ENCODE data around the gene SUCLG1. TPM values are rescaled to one million over a fixed set of nuclear protein-coding genes. Genes with fewer than 3 reads are reported as not detected.

SUCLG1 gene
- total RNA-seq, 1 donor = 66.1 TPM

GRCh38 chr2:84388133-84388532 is 70.9 kb downstream of the SUCLG1 start:
- no peak for DNase-seq (ENCODE audit: low read depth)

DNA sequence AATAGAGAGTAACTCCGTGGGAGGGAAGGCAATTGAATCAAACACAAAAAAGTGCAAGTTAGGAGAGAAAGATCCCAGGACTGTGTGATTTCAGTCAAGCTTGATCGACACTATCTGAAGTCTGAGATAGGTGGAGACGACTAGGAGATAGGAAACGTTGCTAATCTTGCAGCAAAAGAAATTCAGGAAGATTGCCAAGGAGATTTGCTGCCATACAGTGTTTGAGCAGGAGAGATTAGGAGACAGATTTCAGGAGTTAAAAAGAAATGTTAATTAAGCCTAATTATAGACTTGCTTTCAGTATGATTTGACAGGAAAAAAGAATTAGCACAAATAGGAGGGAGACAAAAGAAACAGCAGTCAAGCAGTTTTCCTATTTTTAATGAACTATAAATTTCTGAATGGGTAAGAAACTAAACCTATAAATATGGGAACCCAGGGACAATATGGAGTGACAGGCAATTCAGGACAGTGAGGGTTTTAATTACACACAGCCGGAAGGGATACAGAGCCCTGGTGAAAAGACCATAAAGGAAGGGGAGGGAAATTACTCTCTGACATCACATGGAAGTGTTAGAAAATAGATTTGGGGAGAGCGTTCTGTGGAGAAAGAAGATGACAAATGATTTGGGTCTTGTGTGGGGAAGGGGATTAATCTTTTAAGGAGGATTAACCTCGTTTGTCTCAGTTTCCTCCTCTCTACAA is 72.6 kb downstream of the SUCLG1 start:
- no peak for DNase-seq (ENCODE audit: low read depth)
- H3K4me3 ChIP-seq (ENCODE audit: low read depth, low read length) = no peak overlapping the region

More at GRCh38 chr2:84388133-84388532, 70.9 kb downstream of the SUCLG1 start:
- TF ChIP-seq, protein P1, sequence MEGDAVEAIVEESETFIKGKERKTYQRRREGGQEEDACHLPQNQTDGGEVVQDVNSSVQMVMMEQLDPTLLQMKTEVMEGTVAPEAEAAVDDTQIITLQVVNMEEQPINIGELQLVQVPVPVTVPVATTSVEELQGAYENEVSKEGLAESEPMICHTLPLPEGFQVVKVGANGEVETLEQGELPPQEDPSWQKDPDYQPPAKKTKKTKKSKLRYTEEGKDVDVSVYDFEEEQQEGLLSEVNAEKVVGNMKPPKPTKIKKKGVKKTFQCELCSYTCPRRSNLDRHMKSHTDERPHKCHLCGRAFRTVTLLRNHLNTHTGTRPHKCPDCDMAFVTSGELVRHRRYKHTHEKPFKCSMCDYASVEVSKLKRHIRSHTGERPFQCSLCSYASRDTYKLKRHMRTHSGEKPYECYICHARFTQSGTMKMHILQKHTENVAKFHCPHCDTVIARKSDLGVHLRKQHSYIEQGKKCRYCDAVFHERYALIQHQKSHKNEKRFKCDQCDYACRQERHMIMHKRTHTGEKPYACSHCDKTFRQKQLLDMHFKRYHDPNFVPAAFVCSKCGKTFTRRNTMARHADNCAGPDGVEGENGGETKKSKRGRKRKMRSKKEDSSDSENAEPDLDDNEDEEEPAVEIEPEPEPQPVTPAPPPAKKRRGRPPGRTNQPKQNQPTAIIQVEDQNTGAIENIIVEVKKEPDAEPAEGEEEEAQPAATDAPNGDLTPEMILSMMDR (IDR thresholded peaks at IDR 0.05; ENCODE audit: insufficient read depth, low read depth, low read length) = no peak
- no peak overlapping the region for H3K4me3 ChIP-seq (ENCODE audit: low read depth, low read length)

DNA sequence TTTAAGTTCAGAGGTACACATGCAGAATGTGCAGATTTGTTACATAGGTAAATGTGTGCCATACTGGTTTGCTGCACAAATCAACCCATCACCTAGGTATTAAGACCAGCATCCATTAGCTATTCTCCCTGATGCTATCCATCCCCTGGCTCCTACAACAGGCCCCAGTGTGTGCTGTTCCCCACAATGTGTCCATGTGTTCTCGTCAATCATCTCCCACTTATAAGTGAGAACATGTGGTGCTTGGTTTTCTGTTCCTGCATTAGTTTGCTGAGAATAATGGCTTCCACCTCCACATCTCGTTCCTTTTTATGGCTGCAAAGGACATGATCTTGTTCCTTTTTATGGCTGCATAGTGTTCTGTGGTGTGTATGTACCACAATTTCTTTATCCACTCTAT is 75.8 kb downstream of the SUCLG1 start:
- TF ChIP-seq, protein P1 (IDR thresholded peaks at IDR 0.05; ENCODE audit: insufficient read depth, low read depth, low read length) = no peak
- H3K4me3 ChIP-seq (ENCODE audit: low read depth, low read length) = no peak overlapping the region
- no peak for DNase-seq (ENCODE audit: low read depth)

More for the DNA sequence above, 72.6 kb downstream of the SUCLG1 start:
- TF ChIP-seq, protein P1 (IDR thresholded peaks at IDR 0.05; ENCODE audit: insufficient read depth, low read depth, low read length) = no peak

DNA sequence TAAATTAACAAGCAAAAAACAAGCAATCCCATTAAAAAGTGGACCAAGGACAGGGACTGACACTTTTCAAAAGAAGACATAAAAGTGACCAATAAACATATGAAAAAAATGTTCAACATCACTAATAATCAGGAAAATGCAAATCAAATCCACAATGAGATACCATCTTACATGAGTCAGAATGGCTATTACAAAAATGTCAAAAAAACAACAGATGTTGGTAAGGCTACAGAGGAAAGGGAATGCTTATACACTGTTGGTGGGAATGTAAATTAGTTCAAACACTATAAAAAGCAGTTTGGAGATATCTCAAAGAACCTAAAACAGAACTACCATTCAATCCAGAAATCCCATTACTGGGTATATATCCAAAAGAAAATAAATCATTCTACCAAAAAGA is 78.2 kb downstream of the SUCLG1 start:
- no peak for DNase-seq (ENCODE audit: low read depth)
- TF ChIP-seq, protein P1 (IDR thresholded peaks at IDR 0.05; ENCODE audit: insufficient read depth, low read depth, low read length) = no peak
- no peak overlapping the region for H3K4me3 ChIP-seq (ENCODE audit: low read depth, low read length)

DNA sequence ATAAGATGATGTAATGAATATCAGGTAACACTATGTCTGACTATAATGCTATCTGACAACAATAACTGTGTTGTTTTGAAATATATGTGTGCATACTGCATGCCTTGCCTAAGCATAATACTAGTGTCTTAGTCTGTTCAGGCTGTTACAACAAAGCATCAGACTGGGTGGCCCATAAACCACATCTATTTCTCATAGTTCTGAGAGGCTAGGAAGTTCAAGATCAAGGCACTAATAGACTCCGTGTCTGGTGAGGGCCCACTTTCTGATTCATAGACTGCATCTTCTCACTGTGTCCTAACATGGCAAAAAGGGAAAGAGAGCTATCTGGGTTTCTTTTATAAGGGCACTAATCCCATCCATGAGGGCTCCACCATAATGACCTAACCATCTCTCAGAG is 80.1 kb downstream of the SUCLG1 start:
- H3K4me3 ChIP-seq (ENCODE audit: low read depth, low read length) = no peak overlapping the region
- DNase-seq (ENCODE audit: low read depth) = no peak
- TF ChIP-seq, protein P1 (IDR thresholded peaks at IDR 0.05; ENCODE audit: insufficient read depth, low read depth, low read length) = no peak

GRCh38 chr2:84375020-84375419 is 84.1 kb downstream of the SUCLG1 start:
- no peak overlapping the region for H3K4me3 ChIP-seq (ENCODE audit: low read depth, low read length)
- DNase-seq (ENCODE audit: low read depth) = no peak
- TF ChIP-seq, protein P1 (IDR thresholded peaks at IDR 0.05; ENCODE audit: insufficient read depth, low read depth, low read length) = no peak

- DNase-seq (ENCODE audit: low read depth) = no peak
- TF ChIP-seq, protein P1 (IDR thresholded peaks at IDR 0.05; ENCODE audit: insufficient read depth, low read depth, low read length) = no peak
- H3K4me3 ChIP-seq (ENCODE audit: low read depth, low read length) = no peak overlapping the region
Observed at GRCh38 chr2:84373866-84374265, 85.2 kb downstream of the SUCLG1 start.

All from fibroblast of villous mesenchyme (primary cell).